C4-2B (cell line): Measurements from ENCODE around the gene HDGFL3.

Experiments
- H3K27ac ChIP-seq: fragments of 450-650 bp; 2 replicates; pipeline ENCODE4 v1.5.1; 2017
- ZFX ChIP-seq: fragments of 450-650 bp; IDR thresholded peaks from 2 replicates; pipeline ENCODE4 v1.6.1; 2017
- TF ChIP-seq, protein P1 (sequence below): fragments of 450-650 bp; conservative IDR thresholded peaks from 2 replicates; pipeline ENCODE4 v1.5.1; 2017; ENCODE audit warnings: mild to moderate bottlenecking

The HDGFL3 gene

DNA sequence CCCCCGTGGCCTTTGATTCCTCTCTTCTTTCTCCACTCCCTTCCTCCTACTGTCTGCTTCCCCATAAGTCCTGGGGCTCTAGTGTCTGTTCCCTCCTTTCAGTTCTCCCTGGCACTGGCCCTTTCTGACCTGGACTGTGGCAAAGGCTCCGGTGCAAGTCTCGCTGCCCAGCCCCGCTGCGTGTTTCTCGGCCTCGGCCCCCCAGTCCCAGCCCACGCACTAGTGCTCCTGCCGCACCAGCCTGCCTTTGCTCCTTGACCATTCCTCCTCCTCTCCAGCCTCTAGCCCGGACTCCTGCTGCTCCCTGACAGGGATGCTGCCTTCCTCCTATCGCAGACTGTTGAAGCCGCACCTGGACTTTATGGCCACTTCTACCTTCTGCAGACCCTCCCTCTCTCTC, 98.1 kb downstream of the HDGFL3 start:
- no peak overlapping the region for H3K27ac ChIP-seq
- no peak for TF ChIP-seq ZFX
- TF ChIP-seq, protein P1, sequence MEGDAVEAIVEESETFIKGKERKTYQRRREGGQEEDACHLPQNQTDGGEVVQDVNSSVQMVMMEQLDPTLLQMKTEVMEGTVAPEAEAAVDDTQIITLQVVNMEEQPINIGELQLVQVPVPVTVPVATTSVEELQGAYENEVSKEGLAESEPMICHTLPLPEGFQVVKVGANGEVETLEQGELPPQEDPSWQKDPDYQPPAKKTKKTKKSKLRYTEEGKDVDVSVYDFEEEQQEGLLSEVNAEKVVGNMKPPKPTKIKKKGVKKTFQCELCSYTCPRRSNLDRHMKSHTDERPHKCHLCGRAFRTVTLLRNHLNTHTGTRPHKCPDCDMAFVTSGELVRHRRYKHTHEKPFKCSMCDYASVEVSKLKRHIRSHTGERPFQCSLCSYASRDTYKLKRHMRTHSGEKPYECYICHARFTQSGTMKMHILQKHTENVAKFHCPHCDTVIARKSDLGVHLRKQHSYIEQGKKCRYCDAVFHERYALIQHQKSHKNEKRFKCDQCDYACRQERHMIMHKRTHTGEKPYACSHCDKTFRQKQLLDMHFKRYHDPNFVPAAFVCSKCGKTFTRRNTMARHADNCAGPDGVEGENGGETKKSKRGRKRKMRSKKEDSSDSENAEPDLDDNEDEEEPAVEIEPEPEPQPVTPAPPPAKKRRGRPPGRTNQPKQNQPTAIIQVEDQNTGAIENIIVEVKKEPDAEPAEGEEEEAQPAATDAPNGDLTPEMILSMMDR = no peak

DNA sequence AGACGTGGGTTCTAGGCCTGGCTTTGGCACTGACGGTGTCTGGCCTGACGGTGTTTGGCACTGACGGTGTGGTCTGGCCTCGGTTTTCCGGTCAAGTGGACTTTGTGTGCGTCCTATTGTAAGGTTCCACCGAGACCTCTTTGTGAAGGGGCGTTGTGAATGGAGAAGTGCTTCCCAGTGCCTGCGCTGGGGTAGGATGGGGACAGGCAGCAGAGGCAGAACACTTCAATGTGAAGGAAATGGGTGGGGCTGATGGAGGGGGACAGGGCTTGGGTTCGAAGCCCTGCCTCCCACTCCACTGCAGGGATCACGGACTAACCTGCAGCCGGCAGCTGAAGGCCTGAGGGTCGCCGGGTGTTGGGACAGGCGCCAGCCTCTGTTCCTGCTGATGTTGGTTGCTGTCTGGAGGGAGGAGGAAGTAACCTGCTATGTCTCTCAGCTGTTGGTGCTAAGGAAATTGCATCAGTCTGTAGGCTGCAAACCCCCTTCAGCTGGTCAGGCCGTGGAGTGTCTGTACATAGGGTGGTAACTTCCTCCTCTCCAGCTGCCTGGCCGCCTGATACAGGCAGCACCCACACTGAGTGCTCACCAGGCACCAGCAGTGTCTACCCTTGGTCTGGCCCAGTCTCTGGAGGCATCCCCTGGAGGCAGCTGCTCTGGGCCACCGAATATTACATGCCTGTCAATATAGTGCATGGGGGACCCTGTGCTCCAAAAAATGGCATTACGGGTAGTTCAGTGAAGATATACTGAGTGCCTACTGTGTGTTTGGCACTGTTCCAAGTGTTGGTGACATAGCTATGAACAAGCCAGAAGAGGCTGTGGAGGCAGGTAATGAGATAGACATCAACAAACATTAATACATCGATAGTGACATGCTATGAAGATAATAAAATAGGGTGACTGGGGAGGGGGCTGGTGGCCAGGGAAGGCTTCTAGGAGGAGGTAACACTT, 99.1 kb downstream of the HDGFL3 start:
- H3K27ac ChIP-seq = no peak overlapping the region
- no peak for TF ChIP-seq ZFX

DNA sequence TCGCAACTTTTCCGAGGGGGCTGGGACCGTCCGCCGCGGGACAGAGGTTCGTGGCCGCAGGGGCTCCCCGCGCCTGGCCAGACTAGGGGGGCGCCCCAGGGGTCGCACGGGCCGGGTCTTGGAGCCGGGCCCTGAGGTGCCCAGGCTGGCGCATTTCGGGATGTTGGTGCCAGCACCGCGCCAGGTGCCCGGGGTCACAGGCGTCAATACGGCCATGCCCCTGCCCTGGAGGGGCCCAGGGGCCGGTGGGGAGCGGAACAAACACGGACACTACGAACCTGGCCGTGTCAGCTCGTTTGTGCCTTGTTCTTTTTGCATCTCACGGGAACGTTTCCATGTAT, 99.8 kb downstream of the HDGFL3 start:
- no peak for TF ChIP-seq ZFX
- TF ChIP-seq, protein P1 = no peak
- no peak overlapping the region for H3K27ac ChIP-seq

- no peak for TF ChIP-seq ZFX
- TF ChIP-seq, protein P1 = no peak
- no peak within 1 kb of the TSS for H3K27ac ChIP-seq
Measured at GRCh38 chr15:83106994-83107840, 100.4 kb downstream of the HDGFL3 start, which contains the start of gene TM6SF1. Gene TM6SF1 (plus strand): TSS chr15:83107645. CDS start chr15:83107681, 36 bp downstream.

DNA sequence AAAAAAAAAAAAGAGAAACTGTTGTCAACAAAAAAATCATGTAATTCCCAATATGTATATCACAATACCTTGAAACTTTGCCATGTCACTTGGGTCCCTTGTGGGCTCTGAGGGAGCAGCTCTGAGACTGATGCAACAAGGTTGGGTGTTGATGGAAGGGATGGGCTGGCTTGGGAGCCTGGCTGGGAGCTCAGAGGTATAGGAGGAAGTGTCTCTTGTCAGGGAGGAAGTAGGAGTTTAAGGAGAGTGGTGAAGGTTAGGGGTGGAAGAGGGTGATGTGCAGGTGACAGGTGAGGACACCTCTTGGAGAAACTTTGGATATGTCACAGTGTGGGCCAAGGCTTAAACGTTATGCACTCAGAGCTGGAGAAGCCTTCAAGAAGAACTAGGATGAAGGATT, 102.2 kb downstream of the HDGFL3 start:
- TF ChIP-seq, protein P1 = no peak
- no peak for TF ChIP-seq ZFX
- no peak overlapping the region for H3K27ac ChIP-seq

GRCh38 chr15:83104141-83104540, 103.5 kb downstream of the HDGFL3 start:
- TF ChIP-seq, protein P1 = no peak
- no peak for TF ChIP-seq ZFX
- H3K27ac ChIP-seq = no peak overlapping the region

GRCh38 chr15:83102346-83102745, 105.3 kb downstream of the HDGFL3 start:
- TF ChIP-seq, protein P1 = no peak
- TF ChIP-seq ZFX = no peak
- no peak overlapping the region for H3K27ac ChIP-seq
